Natural killer cell (primary cell): ENCODE measurements around the gene GPHN. TPM values are rescaled to one million over a fixed set of nuclear protein-coding genes. Genes with fewer than 3 reads are reported as not detected.

Experiments
- ATAC-seq, 3 donors: fragments of 150-1000 bp in 2 of 3; fragments of 200-7000 bp in 1 of 3; cut with Tn5 transposase; 1 replicate in 1 of 3; 2 replicates in 2 of 3; pipeline ENCODE4 v1.10.0; 2021; ENCODE audit warnings: mild to moderate bottlenecking in 2 of 3, moderate library complexity in 2 of 3
- DNase-seq, 2 donors: peaks; one replicate each; pipeline versions ENCODE4 v3.0.0 to v3.0.0-alpha.2; 2013 to 2021; ENCODE audit warnings: mixed read lengths in 1 of 2
- H3K27ac ChIP-seq: one replicate; pipeline ENCODE4 v1.5.1; 2013; ENCODE audit warnings: mild to moderate bottlenecking, low read length
- H3K27me3 ChIP-seq: one replicate; pipeline ENCODE4 v1.6.1; 2013; ENCODE audit warnings: low read length; ENCODE audit not compliant: control insufficient read depth, insufficient read depth
- H3K36me3 ChIP-seq: one replicate; pipeline ENCODE4 v1.6.1; 2013; ENCODE audit warnings: low read length; ENCODE audit not compliant: control insufficient read depth, insufficient read depth
- H3K4me1 ChIP-seq: one replicate; pipeline ENCODE4 v1.6.1; 2013; ENCODE audit warnings: low read length; ENCODE audit not compliant: control insufficient read depth, insufficient read depth
- H3K4me3 ChIP-seq: one replicate; pipeline ENCODE4 v1.5.1; 2013; ENCODE audit warnings: low read length
- H3K9me3 ChIP-seq: one replicate; pipeline ENCODE4 v1.6.1; 2013; ENCODE audit warnings: low read length; ENCODE audit not compliant: control insufficient read depth, insufficient read depth
- H3K27ac Mint-ChIP-seq, 2 donors: one replicate each; pipeline ENCODE4 v1.8.0; 2022; ENCODE audit warnings: mild to moderate bottlenecking in 2 of 2, mixed read lengths in 2 of 2, moderate library complexity in 1 of 2
- H3K27me3 Mint-ChIP-seq, 2 donors: one replicate each; pipeline ENCODE4 v1.8.0; 2022; ENCODE audit warnings: low read depth in 2 of 2, mixed read lengths in 2 of 2
- H3K36me3 Mint-ChIP-seq: one replicate; pipeline ENCODE4 v1.8.0; 2022; ENCODE audit warnings: mixed read lengths
- H3K4me1 Mint-ChIP-seq, 2 donors: one replicate each; pipeline ENCODE4 v1.8.0; 2022; ENCODE audit warnings: mixed read lengths in 2 of 2
- H3K4me3 Mint-ChIP-seq: one replicate; pipeline ENCODE4 v1.8.0; 2022; ENCODE audit warnings: mild to moderate bottlenecking, moderate library complexity, mixed read lengths
- H3K9me3 Mint-ChIP-seq, 2 donors: one replicate each; pipeline ENCODE4 v1.8.0; 2022; ENCODE audit warnings: mixed read lengths in 2 of 2
- CTCF ChIP-seq: fragments of 200-600 bp; IDR thresholded peaks from one replicate; pipeline ENCODE4 v1.8.0; 2022; ENCODE audit warnings: antibody characterized with exemption
- WGBS: methylation state at CpG from one replicate; pipeline ENCODE4 v1.1.7; 2013; ENCODE audit warnings: missing lambda C conversion rate; ENCODE audit not compliant: insufficient coverage; 5-methylcytosine and 5-hydroxymethylcytosine counted together
- intact Hi-C: fragments of 100-400 bp; cut with micrococcal nuclease; formaldehyde crosslinking; loops from one replicate; pipeline ENCODE4 v1.14.2; 2022
- total RNA-seq, 4 donors: library from RNA; stranded (reverse); fragments of 120-200 nt in 1 of 4; gene quantifications; one replicate each; pipeline versions ENCODE4 v1.2.3 to v1.2.4, GENCODE V29; 2013 to 2022

GPHN gene
- total RNA-seq, 3 donors from 2014 or later (not counting 1 experiment from before 2014, with no cell fraction given): 6.3 to 9.4 (median 8.7) TPM

GRCh38 chr14:66476964-66477363 is 31.0 kb upstream of the GPHN start:
- Mint-ChIP-seq H3K27me3 (no peaks in the 10 kb centered on the region), H3K4me3 (no peak overlapping the region), H3K4me1 (no peaks in the 10 kb centered on the region), H3K36me3 (no peaks in the 10 kb centered on the region), H3K27ac (no peak overlapping the region), H3K9me3 (no peaks in the 10 kb centered on the region)
- no peak for DNase-seq
- WGBS: 40% methylated on average over 1 of the region's 1 CpG
- H3K27me3 ChIP-seq: no peaks in the 10 kb centered on the region
- H3K4me3 ChIP-seq: no peak overlapping the region
- H3K36me3 ChIP-seq: no peaks in the 10 kb centered on the region
- no peak overlapping the region for H3K27ac ChIP-seq
- H3K4me1 ChIP-seq: no peaks in the 10 kb centered on the region
- H3K9me3 ChIP-seq: no peaks in the 10 kb centered on the region
- intact Hi-C loops: no loop called here
- ATAC-seq: no peak
- TF ChIP-seq CTCF: no peak

- DNase-seq: no peak
- no peaks in the 10 kb centered on the region for H3K27me3 ChIP-seq
- no peak overlapping the region for H3K27ac Mint-ChIP-seq
- no peak for TF ChIP-seq CTCF
- ATAC-seq: no peak
- no peaks in the 10 kb centered on the region for H3K36me3 Mint-ChIP-seq
- H3K9me3 Mint-ChIP-seq: no peaks in the 10 kb centered on the region
- H3K4me3 ChIP-seq: no peak overlapping the region
- no peaks in the 10 kb centered on the region for H3K9me3 ChIP-seq
- no peak overlapping the region for H3K27ac ChIP-seq
- no peaks in the 10 kb centered on the region for H3K27me3 Mint-ChIP-seq
- H3K4me3 Mint-ChIP-seq: no peak overlapping the region
- no peaks in the 10 kb centered on the region for H3K4me1 Mint-ChIP-seq
- H3K36me3 ChIP-seq: no peaks in the 10 kb centered on the region
- H3K4me1 ChIP-seq: no peaks in the 10 kb centered on the region
- intact Hi-C loops: no loop called here
These were observed 30.4 kb upstream of the GPHN start for GRCh38 chr14:66477567-66477966.

GRCh38 chr14:66482873-66483272 is 25.1 kb upstream of the GPHN start:
- Mint-ChIP-seq H3K27ac (no peak overlapping the region), H3K4me1 (no peaks in the 10 kb centered on the region), H3K36me3 (no peaks in the 10 kb centered on the region), H3K27me3 (no peaks in the 10 kb centered on the region), H3K4me3 (no peak overlapping the region), H3K9me3 (no peaks in the 10 kb centered on the region)
- Histone ChIP-seq H3K27me3 (no peaks in the 10 kb centered on the region), H3K4me3 (no peak overlapping the region), H3K4me1 (no peaks in the 10 kb centered on the region), H3K9me3 (no peaks in the 10 kb centered on the region), H3K36me3 (no peaks in the 10 kb centered on the region), H3K27ac (no peak overlapping the region)
- DNase-seq (no peak), ATAC-seq (no peak)
- WGBS: 100% methylated on average over 1 of the region's 2 CpGs
- intact Hi-C loops: no loop called here
- no peak for TF ChIP-seq CTCF

GRCh38 chr14:66483322-66483721 is 24.6 kb upstream of the GPHN start:
- H3K4me1 Mint-ChIP-seq: no peaks in the 10 kb centered on the region
- H3K27ac Mint-ChIP-seq: no peak overlapping the region
- no peak for DNase-seq
- H3K4me1 ChIP-seq: no peaks in the 10 kb centered on the region
- H3K9me3 Mint-ChIP-seq: no peaks in the 10 kb centered on the region
- no peaks in the 10 kb centered on the region for H3K9me3 ChIP-seq
- intact Hi-C loops: no loop called here
- H3K36me3 Mint-ChIP-seq: no peaks in the 10 kb centered on the region
- no peaks in the 10 kb centered on the region for H3K27me3 Mint-ChIP-seq
- no peak overlapping the region for H3K27ac ChIP-seq
- H3K27me3 ChIP-seq: no peaks in the 10 kb centered on the region
- no peak overlapping the region for H3K4me3 ChIP-seq
- 75% methylated on average over 1 of the region's 1 CpG for WGBS
- no peak for ATAC-seq
- H3K4me3 Mint-ChIP-seq: no peak overlapping the region
- no peak for TF ChIP-seq CTCF
- H3K36me3 ChIP-seq: no peaks in the 10 kb centered on the region
